GM18517 (cell line): Measurements from ENCODE around the gene SNX19.

Source experiments
- ATAC-seq: cut with Tn5 transposase; IDR thresholded peaks from one replicate; pipeline ENCODE4 v1.9.1; 2021; ENCODE audit warnings: mild to moderate bottlenecking, moderate library complexity; ENCODE audit not compliant: unreplicated experiment

The SNX19 gene

DNA sequence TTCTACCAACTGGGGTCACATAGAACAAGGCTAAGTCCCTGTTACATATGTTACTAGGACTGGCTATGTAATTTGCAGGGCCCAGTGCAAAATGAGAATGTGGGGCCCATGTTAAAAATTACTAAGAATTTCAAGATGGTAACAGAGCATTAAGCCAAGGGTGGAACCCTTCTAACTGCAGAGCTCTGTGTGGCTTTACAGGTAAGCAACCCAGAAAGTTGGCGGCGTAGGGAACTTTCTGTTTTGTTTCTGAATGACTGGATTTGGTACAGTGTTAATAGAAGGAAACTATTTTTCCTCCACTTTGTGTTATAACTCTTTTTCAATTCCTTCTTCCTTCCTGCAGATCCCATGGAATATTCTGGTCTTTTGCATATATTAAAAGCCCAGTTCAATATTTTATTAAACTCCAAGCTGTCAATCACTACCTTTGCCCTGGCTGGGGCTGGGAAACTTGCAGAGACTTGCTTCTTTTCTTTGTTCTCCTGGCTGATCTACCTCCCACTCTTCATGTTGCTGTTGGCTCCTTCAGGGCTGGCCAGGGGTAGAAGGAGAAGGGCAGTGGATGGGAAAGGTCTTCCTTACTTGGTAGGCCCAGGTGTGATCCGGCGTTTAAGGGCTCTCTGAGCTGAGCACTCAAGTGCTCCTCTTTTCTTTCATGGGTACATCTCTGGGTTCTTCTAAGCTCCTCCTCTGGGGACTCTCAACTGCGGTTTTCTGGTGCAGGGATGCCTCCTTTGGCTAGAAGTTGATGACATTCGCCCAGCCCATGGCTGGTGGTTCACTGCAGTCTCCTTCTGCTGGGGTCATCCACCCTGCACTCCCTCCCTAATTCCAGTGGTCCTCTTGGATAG is 67.7 kb downstream of the SNX19 start:
- ATAC-seq = no peak

DNA sequence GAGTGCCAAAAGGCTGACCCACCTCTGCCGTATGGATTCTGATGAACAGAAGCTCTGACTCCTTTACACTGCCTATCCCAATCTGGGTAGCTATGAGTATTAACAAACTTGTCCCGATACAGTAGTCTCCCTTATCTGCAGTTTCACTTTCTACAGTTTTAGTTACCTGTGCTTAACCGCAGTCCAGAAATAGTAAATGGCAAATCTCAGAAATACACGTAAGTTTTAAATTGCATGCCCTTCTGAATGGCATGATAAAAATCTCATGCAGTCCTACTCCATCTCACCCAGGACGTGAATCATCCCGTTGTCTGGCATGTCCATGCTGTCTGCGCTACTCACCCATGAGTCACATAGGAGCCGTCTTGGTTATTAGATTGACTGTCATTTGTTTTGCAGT is 68.8 kb downstream of the SNX19 start:
- no peak for ATAC-seq

DNA sequence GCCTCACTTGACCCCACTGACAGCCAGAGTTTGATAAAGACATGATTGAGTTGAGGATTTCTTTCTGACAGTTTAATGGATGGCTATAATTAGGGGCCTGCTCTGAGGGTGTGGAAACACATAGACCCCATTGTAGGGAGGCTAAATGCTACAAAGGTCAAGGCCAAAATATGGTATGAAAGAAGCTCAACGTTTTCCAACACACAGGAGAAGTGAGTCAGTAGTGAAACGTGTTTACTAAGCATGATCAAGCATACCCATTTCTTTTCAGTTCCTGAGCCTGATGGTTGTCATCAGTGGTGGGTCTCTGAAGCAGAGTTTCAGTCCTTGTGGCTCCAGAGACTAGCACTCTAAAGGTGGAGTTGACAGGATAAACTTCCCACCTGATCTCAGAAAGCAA is 69.7 kb downstream of the SNX19 start:
- no peak for ATAC-seq

DNA sequence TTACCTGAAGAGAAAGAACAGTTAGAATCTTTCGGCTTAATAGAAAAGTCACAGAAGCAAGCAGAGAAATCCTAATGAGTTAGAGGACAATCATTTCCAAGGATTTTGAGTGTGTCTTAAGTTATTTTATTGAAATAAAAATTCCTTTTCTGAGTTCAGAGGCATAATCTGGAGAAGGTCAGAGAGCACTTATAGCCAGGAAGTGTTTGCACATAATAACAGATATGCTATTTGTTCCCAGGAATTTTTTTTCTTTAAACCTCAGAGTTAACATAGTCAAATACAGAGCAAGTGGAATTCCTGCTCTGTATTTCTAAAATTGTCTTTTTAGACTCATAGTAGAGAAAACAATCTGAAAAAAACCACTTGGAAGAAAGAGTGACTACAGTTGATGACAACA is 74.3 kb downstream of the SNX19 start:
- ATAC-seq = no peak

DNA sequence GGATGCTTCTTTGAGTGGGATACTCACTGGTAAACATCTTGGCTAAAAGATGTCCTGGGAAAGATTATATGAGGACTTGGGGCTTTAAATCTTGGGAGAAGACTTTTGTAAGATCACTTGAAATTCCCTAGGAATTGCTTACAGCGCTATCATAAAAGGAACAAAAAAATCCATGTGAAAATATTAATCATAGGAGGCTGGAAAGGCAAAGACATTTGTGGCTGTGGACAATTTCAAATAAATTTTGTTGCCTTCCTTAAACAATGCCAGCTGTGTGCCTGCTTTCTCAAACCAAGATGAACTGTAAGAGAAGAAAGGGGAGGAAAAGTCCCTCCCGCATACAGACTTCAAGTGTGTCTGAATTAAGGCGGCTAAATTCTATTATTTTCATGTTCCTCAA is 75.6 kb downstream of the SNX19 start:
- ATAC-seq = no peak

DNA sequence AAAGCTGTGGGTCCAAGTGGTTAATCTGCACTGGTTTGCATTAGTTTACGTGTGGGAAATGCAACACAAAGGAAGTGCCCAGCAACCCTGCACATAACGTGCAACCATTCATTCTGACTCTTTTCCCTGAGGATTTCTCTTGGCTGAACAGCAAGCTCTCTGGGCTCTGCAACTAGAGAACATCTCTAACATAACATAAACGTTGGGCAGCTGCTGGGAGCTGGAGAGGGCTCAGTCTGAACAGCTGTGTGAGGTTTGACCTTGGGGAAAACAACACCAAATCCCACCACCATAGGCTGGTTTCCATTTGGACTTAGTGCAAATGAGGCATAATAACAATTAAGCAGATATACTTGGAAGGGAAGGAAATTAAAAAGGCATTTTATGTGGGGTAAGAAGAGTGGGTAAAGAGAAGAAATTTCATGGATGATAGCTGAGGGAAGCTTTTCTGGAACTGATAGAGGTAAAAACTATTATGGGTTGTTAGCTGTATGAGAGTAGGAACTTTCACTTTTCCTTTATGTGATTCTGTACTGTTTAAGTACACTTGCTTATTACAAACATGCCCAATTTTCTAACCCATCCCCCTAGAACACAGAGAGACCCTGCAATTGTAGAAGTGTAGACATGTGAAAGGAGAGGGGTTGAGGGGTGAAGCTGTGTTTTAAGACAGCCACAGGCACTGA is 76.2 kb downstream of the SNX19 start:
- ATAC-seq = no peak

DNA sequence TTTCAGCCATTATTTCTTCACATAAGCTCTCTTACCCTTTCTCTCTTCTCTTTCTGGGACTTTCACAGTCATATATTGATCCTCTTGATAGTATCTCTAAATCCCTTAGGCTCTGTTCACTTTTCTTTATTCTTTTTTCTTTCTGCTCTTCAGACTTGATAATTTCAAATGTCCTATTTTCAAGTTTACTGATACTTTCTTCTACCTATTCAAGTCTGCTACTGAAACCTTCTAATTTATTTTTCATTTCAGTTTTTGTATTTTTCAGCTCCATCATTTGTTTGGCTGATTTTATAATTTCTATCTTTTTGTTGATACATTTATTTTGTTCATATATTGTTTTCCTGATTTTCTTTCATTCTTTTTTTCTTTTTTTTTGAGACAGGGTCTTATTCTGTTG is 79.1 kb downstream of the SNX19 start:
- no peak for ATAC-seq

DNA sequence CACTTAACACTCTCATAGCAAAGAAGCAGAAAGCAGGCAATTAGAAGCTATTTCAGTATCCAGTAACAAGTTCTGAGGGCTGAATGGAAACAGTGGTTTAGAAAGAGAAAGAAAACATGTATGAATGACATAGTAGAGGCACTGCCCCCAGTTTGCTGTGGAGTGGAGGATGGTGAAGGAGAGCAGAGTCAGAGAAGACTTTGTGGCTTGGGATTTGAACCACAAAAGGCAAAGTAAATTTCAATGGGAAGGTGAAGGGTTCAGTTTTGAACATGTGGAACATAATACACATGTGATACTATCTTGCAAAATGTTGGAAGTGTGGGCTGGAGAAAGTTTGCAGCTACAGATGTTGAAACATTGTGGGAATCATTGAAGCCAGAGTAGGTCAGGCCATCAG is 81.4 kb downstream of the SNX19 start:
- ATAC-seq = no peak

DNA sequence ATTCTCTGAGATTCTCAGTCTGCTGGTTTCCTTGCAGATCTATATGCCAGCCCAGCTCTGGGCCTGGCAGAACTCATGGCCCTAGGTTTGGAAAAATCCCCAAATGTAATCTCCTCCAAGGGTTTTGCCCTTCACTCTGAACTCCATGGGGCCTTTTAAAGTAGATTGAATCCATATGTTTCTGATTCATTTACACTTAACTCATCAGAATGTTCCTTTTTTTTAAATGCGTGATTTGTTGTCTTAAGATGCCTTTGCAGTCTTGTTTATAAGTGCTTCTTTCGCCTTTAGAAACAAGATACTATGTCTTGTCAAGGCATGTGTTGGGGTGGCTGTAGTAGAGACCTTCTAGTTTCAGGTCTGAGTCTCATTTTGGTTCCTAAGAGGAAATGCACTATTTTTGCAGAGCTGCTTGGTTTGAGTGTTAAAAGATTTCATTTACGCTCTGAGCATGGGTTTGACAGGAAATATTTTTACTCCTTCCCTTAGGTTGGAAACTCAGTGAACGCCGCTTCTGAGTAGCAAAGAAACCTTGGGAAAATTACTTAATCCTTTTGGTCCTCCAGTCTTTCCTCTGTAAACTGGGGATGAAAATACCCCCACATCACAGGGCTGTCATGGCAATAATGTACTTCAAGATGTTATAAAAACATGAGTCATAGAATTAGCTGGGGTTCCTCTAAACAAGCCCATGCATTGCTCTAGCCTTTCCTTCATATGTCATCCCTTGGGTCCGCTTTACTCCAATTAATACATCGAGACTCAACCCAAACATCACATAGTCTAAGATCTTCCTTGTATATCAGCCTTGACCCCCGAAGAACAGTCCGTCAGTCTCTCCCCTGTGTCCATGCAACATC is 83.5 kb downstream of the SNX19 start:
- ATAC-seq = no peak

DNA sequence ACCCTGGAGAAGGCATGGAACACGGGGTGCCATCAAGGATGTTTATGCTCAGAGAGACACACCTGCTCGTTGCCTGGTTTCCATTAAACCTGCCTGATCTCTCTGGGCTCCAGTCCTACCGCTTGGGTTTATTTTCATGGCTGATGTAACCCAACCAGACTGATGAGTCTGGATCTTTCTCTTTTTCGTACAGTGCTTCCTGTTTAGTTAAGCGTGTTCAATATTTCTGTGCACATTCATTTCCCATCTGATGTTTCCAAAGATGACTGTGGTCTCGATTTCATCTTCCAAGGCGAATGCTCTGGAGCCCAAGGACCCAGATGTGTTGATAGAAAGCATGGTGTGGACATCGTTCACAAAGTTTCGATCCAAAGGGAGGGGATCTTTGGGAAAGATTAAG is 84.3 kb downstream of the SNX19 start:
- no peak for ATAC-seq

DNA sequence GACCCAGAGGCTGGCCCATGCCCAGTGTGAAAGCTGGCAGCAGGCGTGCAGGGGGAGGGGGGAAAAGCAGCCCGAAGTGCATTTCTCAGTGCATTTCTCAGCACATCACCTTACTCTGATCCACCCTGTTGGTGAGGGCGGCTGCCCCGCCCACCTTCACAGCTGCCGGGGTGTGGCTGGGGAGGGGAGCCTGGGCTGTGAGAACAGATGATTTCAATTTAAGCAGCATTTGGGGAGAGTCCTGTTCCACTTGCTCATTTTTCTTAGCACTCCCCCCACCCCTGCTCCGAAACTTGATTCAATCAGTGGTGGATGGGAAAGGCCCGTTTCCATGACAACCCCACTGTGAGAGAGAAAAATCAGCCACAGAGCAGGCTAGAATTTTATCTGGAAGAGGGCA is 84.8 kb downstream of the SNX19 start:
- ATAC-seq = no peak

DNA sequence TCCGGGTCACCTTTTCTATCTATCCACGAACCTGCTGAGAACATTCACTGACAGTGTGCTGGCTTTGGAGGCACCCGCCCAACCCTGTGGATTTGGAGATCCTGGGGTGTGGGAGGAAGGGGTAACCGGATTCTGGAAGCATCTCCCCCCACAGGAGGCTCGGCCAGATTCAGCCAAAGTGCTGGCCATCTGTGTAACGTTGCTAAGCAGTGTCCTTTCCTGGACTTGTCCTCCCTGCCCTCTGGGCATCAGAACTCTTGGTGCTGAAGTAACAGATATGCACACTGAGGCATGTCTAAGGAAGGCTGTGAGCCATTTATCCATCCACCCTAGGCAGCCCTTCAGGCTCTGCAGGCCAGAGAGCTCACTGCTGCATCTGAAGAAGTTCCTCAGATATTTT is 85.7 kb downstream of the SNX19 start:
- ATAC-seq = no peak

DNA sequence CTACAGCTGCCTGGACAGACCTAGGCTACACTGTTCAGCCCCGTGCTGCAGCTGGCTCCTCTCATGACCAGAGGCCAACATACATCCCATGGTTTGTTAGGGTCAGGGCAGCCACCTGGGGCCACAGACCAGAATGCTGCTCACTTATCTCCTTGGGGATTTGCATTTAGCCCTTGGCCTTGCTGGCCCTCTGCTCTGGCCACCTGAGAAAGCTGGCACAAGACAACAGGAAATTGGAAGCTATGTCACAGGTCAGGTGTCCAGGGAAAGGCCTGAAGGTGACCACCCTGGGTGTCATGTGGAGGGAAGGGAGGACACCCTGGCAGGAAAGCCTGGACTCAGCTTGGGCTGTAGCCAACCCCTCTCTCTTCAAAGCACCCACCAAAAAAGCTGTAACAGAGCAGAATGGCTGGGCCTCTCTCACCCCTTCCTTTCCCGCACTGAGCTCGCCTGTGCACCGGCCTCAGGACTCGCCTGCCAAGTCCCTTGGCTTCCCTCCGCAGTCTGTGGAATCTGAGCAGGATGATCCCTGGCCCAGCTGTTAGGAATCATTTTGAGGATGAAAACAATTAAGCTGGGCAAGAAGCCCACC is 86.3 kb downstream of the SNX19 start:
- no peak for ATAC-seq

DNA sequence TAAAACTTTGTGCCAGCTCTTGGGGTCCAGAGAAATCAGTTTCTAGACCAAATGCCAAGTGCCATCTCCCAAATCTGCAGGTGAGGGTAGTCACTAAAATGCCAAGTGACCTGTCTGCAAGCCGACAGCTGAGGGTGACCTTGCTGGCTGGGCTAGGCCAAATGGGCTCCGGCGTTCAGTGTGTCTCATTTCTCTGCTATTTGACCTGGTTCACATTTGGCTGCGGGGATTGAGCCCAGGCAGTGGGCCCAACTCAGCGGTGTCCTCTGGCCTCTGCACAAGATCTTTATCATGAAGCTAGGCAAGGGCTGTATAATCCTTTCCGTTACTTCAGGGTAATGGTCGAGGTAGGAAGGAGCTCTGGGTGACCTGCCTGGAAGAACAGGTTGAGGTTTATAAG is 87.5 kb downstream of the SNX19 start:
- no peak for ATAC-seq

DNA sequence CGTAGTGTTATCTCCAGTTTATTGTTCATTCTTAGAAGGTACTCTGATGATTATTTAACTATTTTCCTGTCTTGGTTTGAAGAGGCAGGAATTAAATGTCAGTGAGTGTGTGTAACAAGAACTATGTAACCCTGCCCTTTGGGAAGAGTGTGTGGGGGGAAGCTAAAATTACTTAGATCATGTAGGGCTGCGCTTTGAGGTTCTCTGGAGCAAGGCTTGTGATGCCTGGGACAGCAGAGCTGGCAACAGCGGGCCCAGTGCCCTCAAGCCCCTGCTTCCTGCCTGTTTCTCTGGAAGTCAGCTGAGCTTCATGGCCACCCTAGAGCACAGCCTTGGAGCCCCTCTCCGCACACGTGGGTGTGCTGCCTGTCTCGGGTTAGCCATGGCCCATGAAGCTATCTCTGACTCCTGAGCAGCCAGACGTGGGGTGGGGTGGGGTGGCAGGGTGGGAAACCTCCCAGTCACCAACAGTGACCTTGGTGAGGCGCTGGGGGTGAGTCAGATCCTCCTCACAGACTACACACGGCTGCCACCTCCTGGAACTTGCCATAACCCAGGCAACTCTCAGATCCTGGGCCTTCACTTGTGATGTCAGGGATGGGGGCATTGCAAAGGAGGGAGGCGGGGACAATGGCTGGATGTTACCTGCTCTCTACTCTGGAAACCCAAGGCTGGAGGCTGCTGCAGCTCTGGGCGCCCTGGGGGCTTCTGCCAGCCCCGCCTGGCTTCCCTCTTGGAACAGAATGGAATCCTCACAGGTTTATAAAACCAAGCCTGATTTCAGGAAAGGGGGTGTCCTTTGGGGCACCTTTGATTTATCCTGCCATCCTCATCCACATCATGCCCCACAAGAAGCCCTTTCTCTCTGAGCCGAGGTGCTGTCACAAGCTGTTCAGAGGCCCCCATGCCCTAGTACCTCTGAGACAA is 88.6 kb downstream of the SNX19 start:
- ATAC-seq = no peak

DNA sequence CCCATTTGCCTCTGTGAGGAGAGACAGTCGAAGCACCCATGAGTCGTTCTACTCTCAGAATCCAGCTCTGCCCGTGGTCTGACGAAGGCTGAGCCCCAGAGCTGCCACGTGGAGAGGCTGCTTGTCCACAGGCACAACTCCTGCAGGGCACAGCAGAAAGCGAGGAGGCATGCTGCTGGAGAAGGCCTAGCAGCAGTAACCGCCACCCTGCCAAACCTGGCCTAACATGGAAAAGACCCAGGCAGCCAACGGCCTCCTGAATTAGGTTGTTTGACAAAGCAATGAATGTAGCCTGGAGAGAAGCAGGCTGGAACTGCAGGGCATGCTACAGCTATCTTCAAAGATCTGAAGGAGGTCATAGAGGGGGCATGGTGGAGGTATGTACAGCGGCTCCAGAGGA is 89.7 kb downstream of the SNX19 start:
- ATAC-seq = no peak

DNA sequence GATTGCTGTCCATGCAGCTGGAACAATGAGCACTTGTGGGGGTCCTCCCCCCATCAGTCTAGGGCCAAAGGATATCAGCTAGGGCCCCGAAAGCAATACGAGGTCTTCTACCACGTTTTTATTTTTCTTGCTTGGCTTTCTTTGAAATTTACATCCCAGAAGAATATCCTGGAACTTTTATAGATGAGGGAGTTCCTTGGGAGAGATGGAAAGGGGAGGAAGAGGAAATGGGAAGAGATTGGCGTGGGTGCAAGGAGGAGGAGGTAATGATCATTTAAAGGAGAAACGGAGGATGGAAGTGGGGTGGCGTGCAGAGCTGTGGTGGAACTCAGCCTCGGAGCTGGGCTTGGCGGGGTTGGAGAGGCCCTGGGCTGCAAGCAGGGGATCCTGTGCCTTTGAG is 90.3 kb downstream of the SNX19 start:
- ATAC-seq = no peak

DNA sequence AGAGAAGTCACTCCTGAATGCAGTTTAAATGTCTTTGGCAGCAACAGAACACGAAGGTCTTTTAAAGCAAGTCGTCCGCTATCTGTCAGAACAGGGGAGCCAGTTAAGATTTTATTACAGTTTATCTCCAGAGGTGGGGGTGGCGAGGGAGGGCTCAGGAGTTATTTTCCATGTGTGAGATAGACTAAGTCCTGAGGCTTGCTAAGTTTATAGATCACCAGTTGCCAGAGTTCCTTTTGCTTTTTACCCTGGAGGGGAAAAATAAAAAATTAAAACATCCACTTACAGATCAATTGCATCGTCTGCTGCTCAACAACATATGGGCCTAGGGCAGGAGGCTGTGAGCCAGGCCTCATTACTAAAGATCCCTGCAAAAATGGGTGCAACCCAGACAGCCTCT is 90.7 kb downstream of the SNX19 start:
- ATAC-seq = no peak
